Measurements from ENCODE around the gene CD164.

GRCh38 chr6:109332748-109333147, 49.5 kb downstream of the CD164 start:
- TF ChIP-seq CTCF (conservative IDR thresholded peaks at IDR 0.05): no peak
- no peak for TF ChIP-seq ZFX (IDR thresholded peaks at IDR 0.05)
